ENCODE measurements around the gene PIP5K1B.

DNA sequence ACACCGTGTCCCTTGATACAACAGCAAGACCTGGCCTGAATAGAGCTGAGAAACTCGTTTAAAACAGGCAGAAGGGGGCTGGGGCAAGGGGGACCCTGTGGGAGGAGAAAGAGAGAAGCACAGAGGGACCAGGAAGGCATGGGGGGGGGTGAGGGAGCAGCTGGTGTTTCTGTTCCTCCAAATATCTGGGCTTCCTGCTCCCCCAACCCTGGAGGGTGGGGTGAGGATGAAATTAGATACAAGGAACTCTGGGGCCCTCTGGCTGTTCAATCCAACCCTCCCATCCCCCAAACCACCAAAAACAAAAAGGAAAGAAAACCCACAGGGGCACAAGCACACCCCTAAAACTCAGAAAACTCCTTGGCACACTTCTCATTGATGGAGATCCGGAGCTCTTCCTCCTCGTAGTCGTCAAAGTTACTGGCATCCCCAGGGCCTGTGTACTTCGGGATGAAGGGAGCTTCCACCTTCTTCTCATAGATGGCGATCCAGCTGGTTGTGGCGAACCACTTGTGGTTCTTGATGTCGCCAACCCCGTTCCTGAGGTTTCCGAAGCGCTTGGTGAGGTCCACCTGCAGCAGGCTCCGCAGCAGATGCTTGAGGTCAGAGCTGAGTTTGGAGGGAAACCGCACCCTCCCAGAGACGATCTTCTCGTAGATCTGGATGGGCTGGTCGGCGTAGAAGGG is 307.8 kb downstream of the PIP5K1B start:
- TF ChIP-seq EZH2 (IDR thresholded peaks at IDR 0.05; ENCODE audit: borderline replicate concordance, low read depth, low read length, severe bottlenecking), result no peak
- no peak for TF ChIP-seq CTCF (IDR thresholded peaks at IDR 0.05; ENCODE audit: borderline replicate concordance, extremely low read depth, low read length, poor library complexity, severe bottlenecking)
